MM.1S (cell line): ENCODE data around the gene IL5.

Experiments used
- DNase-seq: peaks from one replicate; pipeline ENCODE4 v3.0.0-alpha.2; 2015
- H2AFZ ChIP-seq: fragments of 300-600 bp; sonication (generic); 2 replicates; pipeline ENCODE4 v1.6.0; 2016; ENCODE audit warnings: antibody characterized with exemption, low read length
- H3F3A ChIP-seq: fragments of 300-600 bp; sonication (generic); 2 replicates; pipeline ENCODE4 v1.6.1; 2016; ENCODE audit warnings: mild to moderate bottlenecking, antibody characterized with exemption, low read length, moderate library complexity, mixed read lengths; ENCODE audit not compliant: insufficient read depth
- H3K27ac ChIP-seq: fragments of 300-600 bp; sonication (generic); 2 replicates; pipeline ENCODE4 v1.5.1; 2016; ENCODE audit warnings: mild to moderate bottlenecking, low read length
- H3K27me3 ChIP-seq: fragments of 300-600 bp; sonication (generic); replicated peaks from 2 replicates; pipeline ENCODE4 v1.6.0; 2016; ENCODE audit warnings: low read length; ENCODE audit not compliant: insufficient read depth
- H3K36me3 ChIP-seq: fragments of 300-600 bp; sonication (generic); replicated peaks from 2 replicates; pipeline ENCODE4 v1.6.1; 2016; ENCODE audit warnings: mild to moderate bottlenecking, low read length, mixed read lengths; ENCODE audit not compliant: insufficient read depth
- H3K4me1 ChIP-seq: fragments of 300-600 bp; sonication (generic); 2 replicates; pipeline ENCODE4 v1.6.1; 2016; ENCODE audit warnings: low read length, mixed read lengths
- H3K4me2 ChIP-seq: fragments of 300-600 bp; sonication (generic); 2 replicates; pipeline ENCODE4 v1.6.0; 2016; ENCODE audit warnings: low read depth, low read length
- H3K4me3 ChIP-seq: fragments of 300-600 bp; sonication (generic); 2 replicates; pipeline ENCODE4 v1.5.1; 2016; ENCODE audit warnings: low read length, mixed read lengths
- H3K79me2 ChIP-seq: fragments of 300-600 bp; sonication (generic); 2 replicates; pipeline ENCODE4 v1.6.1; 2016; ENCODE audit warnings: mixed run types, low read length, mixed read lengths
- H3K9ac ChIP-seq: fragments of 300-600 bp; sonication (generic); 2 replicates; pipeline ENCODE4 v1.6.1; 2016; ENCODE audit warnings: low read length, mixed read lengths
- H3K9me2 ChIP-seq: fragments of 300-600 bp; sonication (generic); replicated peaks from 2 replicates; pipeline ENCODE4 v1.6.1; 2016; ENCODE audit warnings: mild to moderate bottlenecking, low read length, mixed read lengths; ENCODE audit not compliant: insufficient read depth
- H3K9me3 ChIP-seq: fragments of 300-600 bp; sonication (generic); replicated peaks from 2 replicates; pipeline ENCODE4 v1.6.1; 2016; ENCODE audit warnings: mild to moderate bottlenecking, low read length, mixed read lengths; ENCODE audit not compliant: insufficient read depth
- H4K20me1 ChIP-seq: fragments of 300-600 bp; sonication (generic); 2 replicates; pipeline ENCODE4 v1.6.1; 2016; ENCODE audit warnings: mild to moderate bottlenecking, low read length, moderate library complexity, mixed read lengths; ENCODE audit not compliant: insufficient read depth
- EZH2 ChIP-seq: fragments of 300-600 bp; sonication (generic); optimal IDR thresholded peaks from 2 replicates; pipeline ENCODE3; 2017; ENCODE audit warnings: low read depth, mild to moderate bottlenecking, antibody characterized with exemption, low read length, mixed read lengths
- EZH2phosphoT487 ChIP-seq: fragments of 300-600 bp; sonication (generic); IDR thresholded peaks from 2 replicates; pipeline ENCODE4 v1.6.1; 2018; ENCODE audit warnings: antibody characterized with exemption, low read length
- TF ChIP-seq, protein P1 (sequence below): fragments of 300-600 bp; sonication (generic); IDR thresholded peaks from 2 replicates; pipeline ENCODE4 v1.5.1; 2016; ENCODE audit warnings: antibody characterized with exemption, low read length, mixed read lengths

IL5 gene

GRCh38 chr5:132530946-132531345, 12.4 kb downstream of the IL5 start:
- H3K4me1 ChIP-seq, result peaks cover 14% of the 10 kb centered on the region
- no peaks in the 10 kb centered on the region for H3K9me2 ChIP-seq
- H3K79me2 ChIP-seq, result no peaks in the 10 kb centered on the region
- H3F3A ChIP-seq, result peaks cover 4% of the 10 kb centered on the region; the same call in 1 of the 2 replicates
- no peaks in the 10 kb centered on the region for H4K20me1 ChIP-seq
- H3K27me3 ChIP-seq, result no peaks in the 10 kb centered on the region
- no peak for DNase-seq
- no peak overlapping the region for H3K9ac ChIP-seq
- H2AFZ ChIP-seq, result no peak overlapping the region
- H3K9me3 ChIP-seq, result no peaks in the 10 kb centered on the region
- H3K27ac ChIP-seq, result no peak overlapping the region
- H3K36me3 ChIP-seq, result no peaks in the 10 kb centered on the region
- H3K4me3 ChIP-seq, result no peak overlapping the region
- TF ChIP-seq, protein P1, sequence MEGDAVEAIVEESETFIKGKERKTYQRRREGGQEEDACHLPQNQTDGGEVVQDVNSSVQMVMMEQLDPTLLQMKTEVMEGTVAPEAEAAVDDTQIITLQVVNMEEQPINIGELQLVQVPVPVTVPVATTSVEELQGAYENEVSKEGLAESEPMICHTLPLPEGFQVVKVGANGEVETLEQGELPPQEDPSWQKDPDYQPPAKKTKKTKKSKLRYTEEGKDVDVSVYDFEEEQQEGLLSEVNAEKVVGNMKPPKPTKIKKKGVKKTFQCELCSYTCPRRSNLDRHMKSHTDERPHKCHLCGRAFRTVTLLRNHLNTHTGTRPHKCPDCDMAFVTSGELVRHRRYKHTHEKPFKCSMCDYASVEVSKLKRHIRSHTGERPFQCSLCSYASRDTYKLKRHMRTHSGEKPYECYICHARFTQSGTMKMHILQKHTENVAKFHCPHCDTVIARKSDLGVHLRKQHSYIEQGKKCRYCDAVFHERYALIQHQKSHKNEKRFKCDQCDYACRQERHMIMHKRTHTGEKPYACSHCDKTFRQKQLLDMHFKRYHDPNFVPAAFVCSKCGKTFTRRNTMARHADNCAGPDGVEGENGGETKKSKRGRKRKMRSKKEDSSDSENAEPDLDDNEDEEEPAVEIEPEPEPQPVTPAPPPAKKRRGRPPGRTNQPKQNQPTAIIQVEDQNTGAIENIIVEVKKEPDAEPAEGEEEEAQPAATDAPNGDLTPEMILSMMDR, result no peak
- TF ChIP-seq EZH2 (no peak), EZH2phosphoT487 (no peak)
- H3K4me2 ChIP-seq, result no peak overlapping the region

GRCh38 chr5:132528866-132529634, 14.3 kb downstream of the IL5 start:
- no peak overlapping the region for H3K9ac ChIP-seq
- no peak for DNase-seq
- H3K9me2 ChIP-seq, result no peaks in the 10 kb centered on the region
- no peak overlapping the region for H3K27ac ChIP-seq
- H3K27me3 ChIP-seq, result no peaks in the 10 kb centered on the region
- no peaks in the 10 kb centered on the region for H3K36me3 ChIP-seq
- H3K4me3 ChIP-seq, result no peak overlapping the region
- no peak overlapping the region for H2AFZ ChIP-seq
- H4K20me1 ChIP-seq, result no peaks in the 10 kb centered on the region
- no peak overlapping the region for H3K4me2 ChIP-seq
- TF ChIP-seq EZH2 (no peak), EZH2phosphoT487 (no peak)
- TF ChIP-seq, protein P1, result no peak
- H3K9me3 ChIP-seq, result no peaks in the 10 kb centered on the region
- peaks cover 32% of the 10 kb centered on the region for H3K4me1 ChIP-seq
- H3K79me2 ChIP-seq, result no peaks in the 10 kb centered on the region
- H3F3A ChIP-seq, result peaks cover 23% of the 10 kb centered on the region

- DNase-seq, result no peak
- H3K9me2 ChIP-seq, result no peaks in the 10 kb centered on the region
- no peak overlapping the region for H3K27ac ChIP-seq
- peaks cover 28% of the 10 kb centered on the region for H3F3A ChIP-seq
- H3K9ac ChIP-seq, result no peak overlapping the region
- TF ChIP-seq EZH2 (no peak), EZH2phosphoT487 (no peak)
- TF ChIP-seq, protein P1, result no peak
- no peak overlapping the region for H3K4me3 ChIP-seq
- no peaks in the 10 kb centered on the region for H3K36me3 ChIP-seq
- H3K9me3 ChIP-seq, result no peaks in the 10 kb centered on the region
- H3K4me1 ChIP-seq, result peaks cover 35% of the 10 kb centered on the region
- no peak overlapping the region for H3K4me2 ChIP-seq
- no peak overlapping the region for H2AFZ ChIP-seq
- H3K79me2 ChIP-seq, result no peaks in the 10 kb centered on the region
- H4K20me1 ChIP-seq, result no peaks in the 10 kb centered on the region
- no peaks in the 10 kb centered on the region for H3K27me3 ChIP-seq
Observed at GRCh38 chr5:132528021-132528420, 15.3 kb downstream of the IL5 start.
